Measurements from ENCODE around the gene PDLIM1.

Gene PDLIM1

DNA sequence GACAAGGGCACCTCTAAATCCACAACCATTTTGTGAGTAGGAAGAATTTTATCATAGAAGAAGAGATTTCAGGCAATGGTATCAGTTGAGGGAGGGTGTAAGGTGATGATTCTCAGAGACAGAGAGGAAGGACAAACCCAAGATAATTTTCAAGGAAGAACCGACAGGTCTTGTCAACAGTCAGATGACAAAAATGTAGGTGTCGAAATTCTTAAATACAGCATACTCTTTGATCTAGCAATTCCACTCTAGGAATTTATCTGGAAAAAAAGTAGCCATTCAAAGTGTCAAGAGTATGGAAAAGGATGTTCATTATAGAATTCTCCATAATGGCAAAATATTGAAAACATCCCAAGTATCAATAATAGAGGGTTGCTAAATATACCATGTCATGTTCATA is 14.2 kb upstream of the PDLIM1 start:
- no peak overlapping the region for H3K4me3 ChIP-seq (ENCODE audit: low read length in 2 of 2)
- H3K4me1 ChIP-seq (ENCODE audit: control insufficient read depth in 2 of 2, insufficient read depth in 2 of 2, low read length in 2 of 2) = peaks cover 11 to 31% of the 10 kb centered on the region in 2 donors
- H3K36me3 ChIP-seq (ENCODE audit: control insufficient read depth in 2 of 2, insufficient read depth in 2 of 2, low read length in 2 of 2) = no peaks in the 10 kb centered on the region
- H3K9me3 ChIP-seq (ENCODE audit: control insufficient read depth in 2 of 2, low read length in 2 of 2) = no peaks in the 10 kb centered on the region
- H3K9ac ChIP-seq (ENCODE audit: low read depth in 1 of 2, low read length in 2 of 2) = no peak overlapping the region
- H3K27me3 ChIP-seq (ENCODE audit: control insufficient read depth in 2 of 2, insufficient read depth in 2 of 2, low read length in 2 of 2) = no peaks in the 10 kb centered on the region
- no peak overlapping the region for H3K27ac ChIP-seq (ENCODE audit: low read depth in 2 of 2, low read length in 2 of 2)

DNA sequence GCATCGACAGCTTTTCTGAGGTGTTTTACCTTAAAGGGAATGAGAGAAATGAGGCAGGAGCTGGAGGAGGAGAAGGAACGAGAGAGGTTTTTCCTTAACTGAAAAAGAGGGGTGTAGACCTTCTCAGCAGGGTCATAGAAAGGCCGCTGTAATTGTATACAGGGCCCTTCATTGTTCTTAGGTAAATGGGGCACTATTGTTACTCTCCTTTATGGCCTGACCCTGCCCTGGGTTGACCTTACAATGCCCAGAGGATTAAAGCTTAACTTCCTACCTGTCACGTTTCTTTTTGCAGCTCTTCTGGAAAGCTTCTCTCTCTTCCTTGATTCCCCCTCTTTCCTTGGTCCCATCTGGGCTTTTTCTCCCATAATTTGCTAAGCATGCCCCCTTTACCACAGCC is 13.7 kb upstream of the PDLIM1 start:
- H3K36me3 ChIP-seq (ENCODE audit: control insufficient read depth in 2 of 2, insufficient read depth in 2 of 2, low read length in 2 of 2) = no peaks in the 10 kb centered on the region
- peak overlapping the region in 1 of 2 donors; percentile 28 for H3K27ac ChIP-seq (ENCODE audit: low read depth in 2 of 2, low read length in 2 of 2)
- peaks cover 6 to 27% of the 10 kb centered on the region in 2 donors for H3K4me1 ChIP-seq (ENCODE audit: control insufficient read depth in 2 of 2, insufficient read depth in 2 of 2, low read length in 2 of 2)
- no peak overlapping the region for H3K4me3 ChIP-seq (ENCODE audit: low read length in 2 of 2)
- no peak overlapping the region for H3K9ac ChIP-seq (ENCODE audit: low read depth in 1 of 2, low read length in 2 of 2)
- H3K27me3 ChIP-seq (ENCODE audit: control insufficient read depth in 2 of 2, insufficient read depth in 2 of 2, low read length in 2 of 2) = no peaks in the 10 kb centered on the region
- no peaks in the 10 kb centered on the region for H3K9me3 ChIP-seq (ENCODE audit: control insufficient read depth in 2 of 2, low read length in 2 of 2)

DNA sequence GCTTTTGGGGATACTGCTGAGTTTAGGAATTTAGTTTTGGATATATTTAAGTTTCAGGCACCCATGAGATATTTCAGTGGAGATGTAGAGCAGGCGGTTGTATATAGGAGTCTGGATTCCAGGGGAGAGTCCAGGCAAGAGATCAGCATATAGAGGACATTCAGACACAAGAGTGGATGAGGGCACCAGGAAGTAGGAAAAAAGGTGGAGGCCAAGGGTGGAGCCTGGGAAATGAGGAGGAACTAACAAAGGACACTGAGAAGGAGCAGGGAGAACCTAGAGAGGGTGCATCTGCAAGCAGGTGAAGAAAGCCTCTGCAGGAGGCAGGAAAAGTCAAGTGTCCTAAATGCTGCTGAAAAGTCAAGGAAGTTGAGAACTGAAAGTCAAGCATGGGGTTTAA is 13.1 kb upstream of the PDLIM1 start:
- H3K4me3 ChIP-seq (ENCODE audit: low read length in 2 of 2) = no peak overlapping the region
- H3K9me3 ChIP-seq (ENCODE audit: control insufficient read depth in 2 of 2, low read length in 2 of 2) = no peaks in the 10 kb centered on the region
- no peaks in the 10 kb centered on the region for H3K27me3 ChIP-seq (ENCODE audit: control insufficient read depth in 2 of 2, insufficient read depth in 2 of 2, low read length in 2 of 2)
- H3K9ac ChIP-seq (ENCODE audit: low read depth in 1 of 2, low read length in 2 of 2) = no peak overlapping the region
- H3K27ac ChIP-seq (ENCODE audit: low read depth in 2 of 2, low read length in 2 of 2) = peak overlapping the region in 1 of 2 donors; percentile 28
- no peaks in the 10 kb centered on the region for H3K36me3 ChIP-seq (ENCODE audit: control insufficient read depth in 2 of 2, insufficient read depth in 2 of 2, low read length in 2 of 2)
- peaks cover 5 to 22% of the 10 kb centered on the region in 2 donors for H3K4me1 ChIP-seq (ENCODE audit: control insufficient read depth in 2 of 2, insufficient read depth in 2 of 2, low read length in 2 of 2)

DNA sequence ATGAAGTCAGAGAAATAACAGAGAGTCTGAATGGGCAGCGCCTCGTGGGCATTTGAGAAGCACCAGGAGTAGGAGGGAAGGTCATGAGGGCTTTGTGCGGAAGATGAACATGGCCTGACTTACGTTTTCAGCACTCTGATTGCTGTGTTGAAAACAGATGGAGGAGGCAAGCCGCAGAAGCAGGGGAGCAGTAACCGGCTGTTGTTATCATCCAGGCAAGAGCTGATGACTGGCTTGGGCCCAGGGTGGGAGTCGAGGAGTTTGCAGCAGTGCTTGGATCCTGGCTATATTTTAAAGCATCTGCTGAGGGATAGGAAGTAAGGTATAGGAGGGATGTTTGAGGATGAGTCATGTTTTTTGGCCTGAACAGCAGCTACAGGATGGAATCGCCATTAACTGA is 12.7 kb upstream of the PDLIM1 start:
- Histone ChIP-seq H3K36me3 (ENCODE audit: control insufficient read depth in 2 of 2, insufficient read depth in 2 of 2, low read length in 2 of 2) (no peaks in the 10 kb centered on the region), H3K9me3 (ENCODE audit: control insufficient read depth in 2 of 2, low read length in 2 of 2) (no peaks in the 10 kb centered on the region), H3K27ac (ENCODE audit: low read depth in 2 of 2, low read length in 2 of 2) (no peak overlapping the region), H3K4me1 (ENCODE audit: control insufficient read depth in 2 of 2, insufficient read depth in 2 of 2, low read length in 2 of 2) (peaks cover 5 to 19% of the 10 kb centered on the region in 2 donors), H3K27me3 (ENCODE audit: control insufficient read depth in 2 of 2, insufficient read depth in 2 of 2, low read length in 2 of 2) (no peaks in the 10 kb centered on the region), H3K9ac (ENCODE audit: low read depth in 1 of 2, low read length in 2 of 2) (no peak overlapping the region), H3K4me3 (ENCODE audit: low read length in 2 of 2) (no peak overlapping the region)

DNA sequence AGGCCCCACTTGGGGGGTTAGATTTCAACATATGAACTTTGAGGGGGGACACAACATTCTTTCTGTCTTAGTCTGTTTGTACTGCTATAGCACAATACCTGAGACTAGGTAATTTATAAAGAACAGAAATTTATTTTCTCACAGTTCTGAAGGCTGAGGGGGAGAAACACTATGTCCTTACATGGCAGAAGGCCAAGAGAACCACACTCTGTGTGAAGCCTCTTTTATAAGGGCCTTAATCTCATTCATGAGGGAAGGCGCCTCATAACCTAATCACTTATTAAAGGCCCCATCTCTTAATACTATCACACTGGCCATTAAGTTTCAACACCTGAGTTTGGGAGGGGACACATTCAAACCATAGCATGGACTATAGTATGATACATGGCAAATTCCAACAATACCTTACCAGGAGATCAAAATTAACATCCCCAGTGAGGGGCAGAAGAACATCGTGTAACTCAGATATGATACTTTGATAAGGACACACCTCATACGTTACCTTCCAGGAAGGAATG is 9.3 kb upstream of the PDLIM1 start:
- no peak overlapping the region for H3K27ac ChIP-seq (ENCODE audit: low read depth in 2 of 2, low read length in 2 of 2)
- H3K36me3 ChIP-seq (ENCODE audit: control insufficient read depth in 2 of 2, insufficient read depth in 2 of 2, low read length in 2 of 2) = no peaks in the 10 kb centered on the region
- H3K4me3 ChIP-seq (ENCODE audit: low read length in 2 of 2) = no peak overlapping the region
- peaks cover 12 to 17% of the 10 kb centered on the region in 2 donors for H3K4me1 ChIP-seq (ENCODE audit: control insufficient read depth in 2 of 2, insufficient read depth in 2 of 2, low read length in 2 of 2)
- H3K9me3 ChIP-seq (ENCODE audit: control insufficient read depth in 2 of 2, low read length in 2 of 2) = no peaks in the 10 kb centered on the region
- H3K9ac ChIP-seq (ENCODE audit: low read depth in 1 of 2, low read length in 2 of 2) = no peak overlapping the region
- no peaks in the 10 kb centered on the region for H3K27me3 ChIP-seq (ENCODE audit: control insufficient read depth in 2 of 2, insufficient read depth in 2 of 2, low read length in 2 of 2)

DNA sequence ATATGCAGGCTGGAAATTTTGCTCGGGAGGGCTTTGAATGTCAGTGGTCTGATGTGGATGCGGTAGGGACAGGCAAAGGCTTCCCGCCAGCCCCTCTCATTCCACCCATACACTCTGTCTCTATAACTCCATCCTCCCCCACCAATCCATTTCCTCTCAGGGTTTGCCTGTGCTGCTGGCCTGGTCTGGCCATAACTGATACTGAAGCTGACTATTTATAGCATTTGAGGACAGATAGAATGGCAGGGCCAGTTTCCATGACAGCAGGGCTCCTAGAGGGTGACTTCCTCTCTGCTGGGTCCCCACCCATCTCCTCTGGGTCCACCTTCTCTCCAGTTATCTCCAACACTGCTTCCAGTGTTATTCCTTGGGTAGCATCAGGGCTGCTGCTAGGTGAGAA is 6.6 kb upstream of the PDLIM1 start:
- Histone ChIP-seq H3K27ac (ENCODE audit: low read depth in 2 of 2, low read length in 2 of 2) (no peak overlapping the region), H3K4me1 (ENCODE audit: control insufficient read depth in 2 of 2, insufficient read depth in 2 of 2, low read length in 2 of 2) (peaks cover 15 to 20% of the 10 kb centered on the region in 2 donors)

DNA sequence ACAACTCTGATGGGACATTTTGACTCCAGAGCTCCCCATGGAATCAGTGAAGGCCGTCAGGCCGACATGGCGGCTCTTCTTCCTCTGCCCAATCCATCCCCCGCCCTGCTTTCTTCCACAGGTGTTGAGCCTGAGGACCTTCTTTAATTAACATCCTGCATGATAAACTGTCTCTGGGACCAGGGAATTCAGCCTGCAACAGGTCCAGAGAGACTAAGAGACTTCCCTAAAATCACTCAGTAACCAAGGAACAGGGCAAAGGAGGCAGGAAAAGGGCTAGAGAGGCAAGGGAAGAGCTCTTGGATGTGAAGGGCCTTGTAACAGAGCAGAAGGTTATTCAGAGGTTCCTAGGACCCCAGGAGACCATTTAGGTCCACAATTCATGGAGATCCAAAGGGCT is 6.0 kb upstream of the PDLIM1 start:
- H3K4me3 ChIP-seq (ENCODE audit: low read length in 2 of 2) = no peak overlapping the region
- H3K27ac ChIP-seq (ENCODE audit: low read depth in 2 of 2, low read length in 2 of 2) = no peak overlapping the region
- H3K36me3 ChIP-seq (ENCODE audit: control insufficient read depth in 2 of 2, insufficient read depth in 2 of 2, low read length in 2 of 2) = no peaks in the 10 kb centered on the region
- H3K4me1 ChIP-seq (ENCODE audit: control insufficient read depth in 2 of 2, insufficient read depth in 2 of 2, low read length in 2 of 2) = peaks cover 15 to 20% of the 10 kb centered on the region in 2 donors
- H3K9ac ChIP-seq (ENCODE audit: low read depth in 1 of 2, low read length in 2 of 2) = no peak overlapping the region
- no peaks in the 10 kb centered on the region for H3K9me3 ChIP-seq (ENCODE audit: control insufficient read depth in 2 of 2, low read length in 2 of 2)
- no peaks in the 10 kb centered on the region for H3K27me3 ChIP-seq (ENCODE audit: control insufficient read depth in 2 of 2, insufficient read depth in 2 of 2, low read length in 2 of 2)

More for the DNA sequence above, 6.6 kb upstream of the PDLIM1 start:
- H3K27me3 ChIP-seq (ENCODE audit: control insufficient read depth in 2 of 2, insufficient read depth in 2 of 2, low read length in 2 of 2) = no peaks in the 10 kb centered on the region
- H3K9ac ChIP-seq (ENCODE audit: low read depth in 1 of 2, low read length in 2 of 2) = no peak overlapping the region
- no peaks in the 10 kb centered on the region for H3K9me3 ChIP-seq (ENCODE audit: control insufficient read depth in 2 of 2, low read length in 2 of 2)
- H3K36me3 ChIP-seq (ENCODE audit: control insufficient read depth in 2 of 2, insufficient read depth in 2 of 2, low read length in 2 of 2) = no peaks in the 10 kb centered on the region
- H3K4me3 ChIP-seq (ENCODE audit: low read length in 2 of 2) = no peak overlapping the region

DNA sequence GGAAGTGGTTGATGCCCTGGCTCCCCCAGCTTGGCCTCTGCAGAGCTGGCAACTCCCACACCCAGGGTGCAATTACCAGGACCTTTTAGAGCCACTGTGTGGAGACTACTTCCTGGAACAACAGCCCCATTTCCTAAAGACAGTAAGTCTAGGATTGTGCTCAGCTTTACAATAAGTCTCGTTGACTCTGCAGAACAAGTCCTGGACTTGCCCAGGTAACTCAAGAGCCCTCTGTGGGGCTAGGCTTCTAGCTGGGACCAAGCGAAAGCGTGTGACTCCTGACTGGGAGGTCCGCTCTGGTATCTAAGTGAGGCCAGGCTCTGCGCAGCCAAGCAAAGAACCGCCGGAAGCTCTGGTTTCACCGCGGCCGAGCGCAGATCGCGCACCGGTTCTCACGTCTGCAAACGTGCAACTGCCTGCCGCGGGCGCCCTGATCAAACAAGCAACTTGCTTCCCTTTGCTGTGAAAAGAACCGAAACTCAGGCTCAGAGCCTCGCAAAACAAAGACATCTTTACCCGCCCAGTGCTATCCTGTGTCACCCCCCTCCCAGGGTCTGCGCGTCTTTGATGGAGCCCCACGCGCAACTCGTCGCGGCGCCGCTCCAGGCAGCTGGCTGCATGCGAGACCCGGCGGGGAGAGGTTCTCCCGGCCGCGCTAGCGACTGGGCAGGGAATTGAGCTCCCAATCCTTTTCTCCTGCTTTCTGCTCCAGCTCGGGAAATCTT is 4.4 kb upstream of the PDLIM1 start:
- H3K9ac ChIP-seq (ENCODE audit: low read depth in 1 of 2, low read length in 2 of 2) = peak overlapping the region; percentile 66 to 74
- peaks cover 18 to 27% of the 10 kb centered on the region in 2 donors for H3K4me1 ChIP-seq (ENCODE audit: control insufficient read depth in 2 of 2, insufficient read depth in 2 of 2, low read length in 2 of 2)
- H3K36me3 ChIP-seq (ENCODE audit: control insufficient read depth in 2 of 2, insufficient read depth in 2 of 2, low read length in 2 of 2) = no peaks in the 10 kb centered on the region
- peak overlapping the region; percentile 75 to 88 for H3K27ac ChIP-seq (ENCODE audit: low read depth in 2 of 2, low read length in 2 of 2)
- H3K27me3 ChIP-seq (ENCODE audit: control insufficient read depth in 2 of 2, insufficient read depth in 2 of 2, low read length in 2 of 2) = no peaks in the 10 kb centered on the region
- H3K9me3 ChIP-seq (ENCODE audit: control insufficient read depth in 2 of 2, low read length in 2 of 2) = no peaks in the 10 kb centered on the region
- H3K4me3 ChIP-seq (ENCODE audit: low read length in 2 of 2) = peak overlapping the region; percentile 63 to 65

DNA sequence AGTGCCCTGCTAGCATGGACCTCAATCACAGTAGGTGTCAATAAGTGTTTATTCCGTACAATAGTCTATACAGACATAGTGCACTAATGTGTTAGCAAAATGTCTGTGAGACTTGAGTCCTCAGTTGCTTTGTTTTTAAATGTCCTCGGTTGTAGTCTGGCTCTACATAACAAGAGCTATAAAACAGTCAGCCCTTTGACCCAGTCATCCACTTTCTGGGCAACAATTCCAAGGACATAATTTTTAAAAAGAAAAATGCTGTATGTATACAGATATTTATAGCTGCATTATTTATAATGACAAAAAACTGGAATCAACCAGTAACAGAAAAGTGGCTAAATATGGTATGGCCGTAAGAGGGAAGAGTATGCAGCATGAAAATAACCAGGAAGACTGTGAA is 2.8 kb upstream of the PDLIM1 start:
- Histone ChIP-seq H3K27ac (ENCODE audit: low read depth in 2 of 2, low read length in 2 of 2) (peak overlapping the region in 1 of 2 donors; percentile 48), H3K27me3 (ENCODE audit: control insufficient read depth in 2 of 2, insufficient read depth in 2 of 2, low read length in 2 of 2) (no peaks in the 10 kb centered on the region), H3K4me1 (ENCODE audit: control insufficient read depth in 2 of 2, insufficient read depth in 2 of 2, low read length in 2 of 2) (peaks cover 24 to 33% of the 10 kb centered on the region in 2 donors), H3K9me3 (ENCODE audit: control insufficient read depth in 2 of 2, low read length in 2 of 2) (no peaks in the 10 kb centered on the region), H3K36me3 (ENCODE audit: control insufficient read depth in 2 of 2, insufficient read depth in 2 of 2, low read length in 2 of 2) (no peaks in the 10 kb centered on the region), H3K9ac (ENCODE audit: low read depth in 1 of 2, low read length in 2 of 2) (no peak overlapping the region), H3K4me3 (ENCODE audit: low read length in 2 of 2) (no peak overlapping the region)

DNA sequence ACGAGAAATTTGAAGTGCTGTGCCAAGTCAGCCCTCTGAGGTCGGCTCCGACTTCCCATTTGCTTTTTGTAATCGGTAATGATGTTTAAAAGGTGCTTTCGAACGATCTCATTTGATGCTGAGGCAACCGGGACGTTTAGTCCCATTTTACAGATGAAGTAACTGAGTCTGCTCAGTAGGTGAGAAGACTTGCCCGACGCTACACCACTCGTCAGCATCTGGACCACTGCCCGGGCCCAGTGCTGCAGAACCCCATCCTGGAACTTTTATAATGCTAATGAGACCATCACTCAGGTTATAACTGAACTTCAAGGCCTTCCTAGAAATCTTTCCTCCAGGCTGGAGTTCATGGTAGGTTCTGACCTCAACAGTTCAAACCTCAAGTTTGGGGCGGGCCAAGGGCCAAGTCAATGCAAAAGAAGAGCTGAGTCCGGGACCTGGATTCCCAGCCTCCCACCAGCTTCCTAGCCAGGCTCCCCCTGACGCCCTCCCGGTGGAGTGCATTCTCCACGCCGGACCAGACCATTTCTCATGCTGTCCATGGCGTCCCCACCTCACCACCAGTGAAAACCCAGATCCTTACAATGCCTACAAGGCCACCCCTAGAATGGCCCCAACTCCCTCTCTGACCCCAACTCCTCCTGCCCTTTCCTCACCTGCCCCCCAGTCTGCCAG is 699 bp upstream of the PDLIM1 start:
- Histone ChIP-seq H3K9me3 (ENCODE audit: control insufficient read depth in 2 of 2, low read length in 2 of 2) (no peaks in the 10 kb centered on the region), H3K27ac (ENCODE audit: low read depth in 2 of 2, low read length in 2 of 2) (peak overlapping the region; percentile 82 to 94), H3K9ac (ENCODE audit: low read depth in 1 of 2, low read length in 2 of 2) (peak overlapping the region; percentile 70 to 80), H3K36me3 (ENCODE audit: control insufficient read depth in 2 of 2, insufficient read depth in 2 of 2, low read length in 2 of 2) (no peaks in the 10 kb centered on the region), H3K4me3 (ENCODE audit: low read length in 2 of 2) (peak overlapping the region; percentile 73 to 96), H3K27me3 (ENCODE audit: control insufficient read depth in 2 of 2, insufficient read depth in 2 of 2, low read length in 2 of 2) (no peaks in the 10 kb centered on the region), H3K4me1 (ENCODE audit: control insufficient read depth in 2 of 2, insufficient read depth in 2 of 2, low read length in 2 of 2) (peaks cover 37 to 50% of the 10 kb centered on the region in 2 donors)

Measured in mucosa of rectum (tissue), 2 donors.